ENCODE results near the gene EIF4G3. TPM values are rescaled to one million over a fixed set of nuclear protein-coding genes. Genes with fewer than 3 reads are reported as not detected.

The EIF4G3 gene
- total and polyA plus RNA-seq, 2 donors (not counting 1 experiment from before 2014, with no cell fraction given): 33.6 to 76.0 TPM

GRCh38 chr1:20875198-20875973, 301.3 kb downstream of the EIF4G3 start:
- H3K9ac ChIP-seq (ENCODE audit: low read length): no peak overlapping the region

DNA sequence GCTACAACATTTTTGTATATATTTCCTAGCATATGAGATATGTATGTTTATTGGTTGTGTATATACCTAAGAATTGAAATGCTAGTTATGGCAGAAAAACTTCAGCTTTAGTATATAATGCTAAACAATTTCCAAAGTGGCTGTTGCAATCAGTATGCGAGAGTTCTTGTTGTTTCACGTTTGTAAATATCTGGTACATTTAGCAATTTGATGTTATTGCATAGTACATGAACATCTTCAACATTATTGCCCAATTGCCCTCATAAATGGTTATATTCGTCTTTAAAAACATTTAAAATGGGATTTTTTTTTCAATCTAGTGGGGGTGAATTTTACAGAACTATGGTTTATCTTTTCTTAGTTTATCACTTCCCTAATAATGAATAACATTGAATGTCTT, 303.4 kb downstream of the EIF4G3 start:
- WGBS (ENCODE audit: insufficient coverage): no CpG with 5 or more reads among the region's 3 CpGs
- H3K4me3 ChIP-seq (ENCODE audit: control extremely low read depth in 1 of 5, extremely low read depth in 1 of 5, insufficient read depth in 1 of 5, low read depth in 2 of 5, low read length in 4 of 5): no peak overlapping the region
- H3K4me2 ChIP-seq (replicated peaks; ENCODE audit: low read depth, low read length, poor library complexity, severe bottlenecking): no peak overlapping the region
- DNase-seq: no peak
- H3K27ac ChIP-seq (ENCODE audit: low read length in 2 of 2): no peak overlapping the region
- no peak for TF ChIP-seq EZH2 (IDR thresholded peaks at IDR 0.05; ENCODE audit: borderline replicate concordance, insufficient read depth, low read depth, low read length, poor library complexity, severe bottlenecking)
- TF ChIP-seq, protein P1, sequence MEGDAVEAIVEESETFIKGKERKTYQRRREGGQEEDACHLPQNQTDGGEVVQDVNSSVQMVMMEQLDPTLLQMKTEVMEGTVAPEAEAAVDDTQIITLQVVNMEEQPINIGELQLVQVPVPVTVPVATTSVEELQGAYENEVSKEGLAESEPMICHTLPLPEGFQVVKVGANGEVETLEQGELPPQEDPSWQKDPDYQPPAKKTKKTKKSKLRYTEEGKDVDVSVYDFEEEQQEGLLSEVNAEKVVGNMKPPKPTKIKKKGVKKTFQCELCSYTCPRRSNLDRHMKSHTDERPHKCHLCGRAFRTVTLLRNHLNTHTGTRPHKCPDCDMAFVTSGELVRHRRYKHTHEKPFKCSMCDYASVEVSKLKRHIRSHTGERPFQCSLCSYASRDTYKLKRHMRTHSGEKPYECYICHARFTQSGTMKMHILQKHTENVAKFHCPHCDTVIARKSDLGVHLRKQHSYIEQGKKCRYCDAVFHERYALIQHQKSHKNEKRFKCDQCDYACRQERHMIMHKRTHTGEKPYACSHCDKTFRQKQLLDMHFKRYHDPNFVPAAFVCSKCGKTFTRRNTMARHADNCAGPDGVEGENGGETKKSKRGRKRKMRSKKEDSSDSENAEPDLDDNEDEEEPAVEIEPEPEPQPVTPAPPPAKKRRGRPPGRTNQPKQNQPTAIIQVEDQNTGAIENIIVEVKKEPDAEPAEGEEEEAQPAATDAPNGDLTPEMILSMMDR (IDR thresholded peaks at IDR 0.05): no peak
- peaks cover 16% of the 10 kb centered on the region for H3K4me1 Mint-ChIP-seq
- ATAC-seq (ENCODE audit: low read depth): no peak
- no peaks in the 10 kb centered on the region for H3K9me3 ChIP-seq (ENCODE audit: control extremely low read depth in 1 of 3, control insufficient read depth in 2 of 3, insufficient read depth in 1 of 3, low read length in 2 of 3)
- no peak overlapping the region for H2AFZ ChIP-seq (ENCODE audit: insufficient read depth, low read depth, low read length, poor library complexity, severe bottlenecking)
- no peak overlapping the region for H3K9ac ChIP-seq (ENCODE audit: low read length)
- no peak overlapping the region for H3K4me3 Mint-ChIP-seq
- CTCF ChIA-PET: interaction anchor here (0.7 kb wide), 1 partner anchor 181 kb away, joined by 3 read pairs; no protein-coding TSS in a partner anchor
- no peaks in the 10 kb centered on the region for H3K27me3 Mint-ChIP-seq
- H3K27ac Mint-ChIP-seq: no peak overlapping the region
- H3K79me2 ChIP-seq (ENCODE audit: control insufficient read depth, insufficient read depth, low read length): no peaks in the 10 kb centered on the region
- no peaks in the 10 kb centered on the region for H4K20me1 ChIP-seq (ENCODE audit: control insufficient read depth, insufficient read depth, low read length, poor library complexity, severe bottlenecking)
- intact Hi-C loops (cut with micrococcal nuclease): no loop called here
- POLR2A ChIA-PET: no interaction called here
- H3K4me1 ChIP-seq (ENCODE audit: control insufficient read depth in 2 of 2, insufficient read depth in 2 of 2, low read length in 2 of 2): peaks cover 3% of the 10 kb centered on the region in 2 donors
- H3K36me3 ChIP-seq (replicated peaks in 1 of 2; ENCODE audit: control extremely low read depth in 1 of 2, control insufficient read depth in 1 of 2, extremely low read depth in 1 of 2, insufficient read depth in 2 of 2, low read length in 1 of 2): peaks cover 3 to 8% of the 10 kb centered on the region in 2 experiments
- H3K9me3 Mint-ChIP-seq (ENCODE audit: insufficient read depth): no peaks in the 10 kb centered on the region
- no peaks in the 10 kb centered on the region for H3K27me3 ChIP-seq (replicated peaks in 1 of 4; ENCODE audit: control extremely low read depth in 1 of 4, control insufficient read depth in 3 of 4, insufficient read depth in 4 of 4, low read length in 3 of 4)

More at GRCh38 chr1:20875198-20875973, 301.3 kb downstream of the EIF4G3 start:
- no peaks in the 10 kb centered on the region for H3K27me3 ChIP-seq (replicated peaks in 1 of 4; ENCODE audit: control extremely low read depth in 1 of 4, control insufficient read depth in 3 of 4, insufficient read depth in 4 of 4, low read length in 3 of 4)
- DNase-seq (no peak), ATAC-seq (ENCODE audit: low read depth) (no peak)
- H3K36me3 ChIP-seq (replicated peaks in 1 of 2; ENCODE audit: control extremely low read depth in 1 of 2, control insufficient read depth in 1 of 2, extremely low read depth in 1 of 2, insufficient read depth in 2 of 2, low read length in 1 of 2): peaks cover 5 to 19% of the 10 kb centered on the region in 2 experiments
- intact Hi-C loops (cut with micrococcal nuclease): no loop called here
- H3K4me2 ChIP-seq (replicated peaks; ENCODE audit: low read depth, low read length, poor library complexity, severe bottlenecking): no peak overlapping the region
- ChIA-PET POLR2A (no interaction called here), CTCF (interaction anchor here (0.6 to 1.7 kb wide), 2 partner anchors 10 to 34 kb away, joined by 5 to 6 read pairs; no protein-coding TSS in a partner anchor)
- no peak overlapping the region for H2AFZ ChIP-seq (ENCODE audit: insufficient read depth, low read depth, low read length, poor library complexity, severe bottlenecking)
- Mint-ChIP-seq H3K9me3 (ENCODE audit: insufficient read depth) (no peaks in the 10 kb centered on the region), H3K4me1 (peaks cover 16% of the 10 kb centered on the region), H3K27me3 (no peaks in the 10 kb centered on the region), H3K4me3 (no peak overlapping the region), H3K27ac (peak overlapping the region; percentile 46)
- 65% methylated on average over 2 of the region's 4 CpGs for WGBS (ENCODE audit: insufficient coverage)
- H4K20me1 ChIP-seq (ENCODE audit: control insufficient read depth, insufficient read depth, low read length, poor library complexity, severe bottlenecking): no peaks in the 10 kb centered on the region
- no peak overlapping the region for H3K27ac ChIP-seq (ENCODE audit: low read length in 2 of 2)
- H3K79me2 ChIP-seq (ENCODE audit: control insufficient read depth, insufficient read depth, low read length): no peaks in the 10 kb centered on the region
- no peak for TF ChIP-seq EZH2 (IDR thresholded peaks at IDR 0.05; ENCODE audit: borderline replicate concordance, insufficient read depth, low read depth, low read length, poor library complexity, severe bottlenecking)
- TF ChIP-seq, protein P1 (IDR thresholded peaks at IDR 0.05): no peak
- H3K9me3 ChIP-seq (ENCODE audit: control extremely low read depth in 1 of 3, control insufficient read depth in 2 of 3, insufficient read depth in 1 of 3, low read length in 2 of 3): no peaks in the 10 kb centered on the region
- no peak overlapping the region for H3K4me3 ChIP-seq (ENCODE audit: control extremely low read depth in 1 of 5, extremely low read depth in 1 of 5, insufficient read depth in 1 of 5, low read depth in 2 of 5, low read length in 4 of 5)
- H3K4me1 ChIP-seq (ENCODE audit: control insufficient read depth in 2 of 2, insufficient read depth in 2 of 2, low read length in 2 of 2): peaks cover 3% of the 10 kb centered on the region in 2 donors
